ENCODE data around the gene ARL5A.

ARL5A gene

GRCh38 chr2:151815821-151816489 is 12.3 kb downstream of the ARL5A start:
- H3K36me3 ChIP-seq: peaks cover 19 to 20% (median 19%) of the 10 kb centered on the region in 3 donors
- no peaks in the 10 kb centered on the region for H3K9me3 ChIP-seq
- intact Hi-C loops (cut with DNase I; ENCODE audit: low total_unique reads): no loop called here
- DNase-seq: no peak
- TF ChIP-seq, protein P1, sequence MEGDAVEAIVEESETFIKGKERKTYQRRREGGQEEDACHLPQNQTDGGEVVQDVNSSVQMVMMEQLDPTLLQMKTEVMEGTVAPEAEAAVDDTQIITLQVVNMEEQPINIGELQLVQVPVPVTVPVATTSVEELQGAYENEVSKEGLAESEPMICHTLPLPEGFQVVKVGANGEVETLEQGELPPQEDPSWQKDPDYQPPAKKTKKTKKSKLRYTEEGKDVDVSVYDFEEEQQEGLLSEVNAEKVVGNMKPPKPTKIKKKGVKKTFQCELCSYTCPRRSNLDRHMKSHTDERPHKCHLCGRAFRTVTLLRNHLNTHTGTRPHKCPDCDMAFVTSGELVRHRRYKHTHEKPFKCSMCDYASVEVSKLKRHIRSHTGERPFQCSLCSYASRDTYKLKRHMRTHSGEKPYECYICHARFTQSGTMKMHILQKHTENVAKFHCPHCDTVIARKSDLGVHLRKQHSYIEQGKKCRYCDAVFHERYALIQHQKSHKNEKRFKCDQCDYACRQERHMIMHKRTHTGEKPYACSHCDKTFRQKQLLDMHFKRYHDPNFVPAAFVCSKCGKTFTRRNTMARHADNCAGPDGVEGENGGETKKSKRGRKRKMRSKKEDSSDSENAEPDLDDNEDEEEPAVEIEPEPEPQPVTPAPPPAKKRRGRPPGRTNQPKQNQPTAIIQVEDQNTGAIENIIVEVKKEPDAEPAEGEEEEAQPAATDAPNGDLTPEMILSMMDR (IDR thresholded peaks at IDR 0.05): no peak
- H3K27me3 ChIP-seq: no peaks in the 10 kb centered on the region
- H3K27ac ChIP-seq: no peak overlapping the region
- no peak overlapping the region for H3K4me3 ChIP-seq
- peaks cover 0 to 9% (median 0%) of the 10 kb centered on the region in 4 donors for H3K4me1 ChIP-seq

- Histone ChIP-seq H3K9me3 (no peaks in the 10 kb centered on the region), H3K27ac (no peak overlapping the region), H3K36me3 (peaks cover 24 to 46% (median 39%) of the 10 kb centered on the region in 3 donors), H3K4me1 (no peaks in the 10 kb centered on the region), H3K4me3 (no peak overlapping the region), H3K27me3 (no peaks in the 10 kb centered on the region)
- DNase-seq: no peak
- intact Hi-C loops (cut with DNase I; ENCODE audit: low total_unique reads): no loop called here
- TF ChIP-seq, protein P1 (IDR thresholded peaks at IDR 0.05): no peak
Observed at GRCh38 chr2:151810489-151810888, 17.7 kb downstream of the ARL5A start.

- Histone ChIP-seq H3K36me3 (peaks cover 24 to 50% (median 41%) of the 10 kb centered on the region in 3 donors), H3K4me3 (no peak overlapping the region), H3K4me1 (no peaks in the 10 kb centered on the region), H3K9me3 (no peaks in the 10 kb centered on the region), H3K27me3 (no peaks in the 10 kb centered on the region), H3K27ac (no peak overlapping the region)
- intact Hi-C loops (cut with DNase I; ENCODE audit: low total_unique reads): no loop called here
- no peak for DNase-seq
- TF ChIP-seq, protein P1 (IDR thresholded peaks at IDR 0.05): no peak
Observed at GRCh38 chr2:151809073-151809383, 19.2 kb downstream of the ARL5A start.

DNA sequence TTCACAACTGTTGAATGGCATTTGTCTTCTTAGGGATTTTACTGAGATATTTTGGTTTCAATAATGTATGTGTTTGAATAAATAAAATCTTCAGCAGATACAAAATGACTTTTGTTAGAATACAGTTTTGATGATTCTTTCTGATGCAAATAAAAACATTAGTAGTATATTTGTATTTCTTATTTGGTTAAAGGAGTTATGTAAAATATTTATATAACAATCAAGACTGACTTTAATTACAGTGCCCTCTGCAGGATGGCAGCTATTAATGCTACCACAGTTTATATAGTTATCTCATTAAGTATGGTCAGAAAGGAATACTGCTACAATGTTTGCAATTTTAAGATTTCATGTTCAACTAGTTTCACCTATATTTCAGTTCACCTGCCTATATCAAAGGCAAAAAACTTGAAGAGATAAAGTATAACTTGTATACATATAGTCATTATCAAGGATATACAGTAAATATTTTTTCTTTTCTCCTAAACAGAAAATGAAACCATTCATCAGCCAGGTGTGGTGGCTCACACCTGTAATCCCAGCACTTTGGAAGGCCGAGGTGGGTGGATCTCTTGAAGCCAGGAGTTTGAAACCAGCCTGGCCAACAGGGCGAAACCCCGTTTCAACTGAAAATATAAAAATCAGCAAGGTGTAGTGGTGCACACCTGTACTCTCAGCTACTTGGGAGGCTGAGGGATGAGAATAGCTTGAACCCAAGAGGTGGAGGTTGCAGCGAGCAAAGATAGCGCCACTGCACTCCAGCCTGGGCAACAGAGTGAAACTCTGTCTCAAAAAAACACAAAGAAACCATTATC is 19.8 kb downstream of the ARL5A start:
- no peak for DNase-seq
- H3K36me3 ChIP-seq: peaks cover 27 to 50% (median 43%) of the 10 kb centered on the region in 3 donors
- TF ChIP-seq, protein P1 (IDR thresholded peaks at IDR 0.05): peak; percentile 27 to 36
- no peaks in the 10 kb centered on the region for H3K27me3 ChIP-seq
- no peak overlapping the region for H3K27ac ChIP-seq
- no peaks in the 10 kb centered on the region for H3K4me1 ChIP-seq
- H3K9me3 ChIP-seq: no peaks in the 10 kb centered on the region
- no peak overlapping the region for H3K4me3 ChIP-seq
- intact Hi-C loops (cut with DNase I; ENCODE audit: low total_unique reads): no loop called here

DNA sequence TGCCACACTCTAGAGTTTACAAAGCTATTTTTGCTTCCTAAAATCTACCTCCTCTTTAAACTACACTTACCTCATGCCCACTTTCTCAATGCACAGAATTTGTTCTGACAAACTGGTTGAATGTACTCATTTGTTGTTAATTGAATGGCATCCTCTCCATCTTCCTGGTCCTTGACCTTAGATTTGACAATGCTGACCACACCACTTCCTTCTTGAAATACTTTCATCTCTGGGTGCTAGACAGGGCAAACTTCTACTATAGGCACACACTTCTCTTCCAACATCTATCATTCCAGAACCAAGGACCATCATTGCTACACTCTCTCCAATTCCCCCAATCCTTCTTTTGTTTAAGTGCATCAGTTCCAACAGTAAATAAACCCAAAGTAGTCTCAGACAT is 22.3 kb downstream of the ARL5A start:
- Histone ChIP-seq H3K27ac (no peak overlapping the region), H3K4me3 (no peak overlapping the region), H3K27me3 (no peaks in the 10 kb centered on the region), H3K9me3 (no peaks in the 10 kb centered on the region), H3K36me3 (peaks cover 27 to 45% (median 30%) of the 10 kb centered on the region in 3 donors), H3K4me1 (no peaks in the 10 kb centered on the region)
- intact Hi-C loops (cut with DNase I; ENCODE audit: low total_unique reads): no loop called here
- DNase-seq: no peak
- TF ChIP-seq, protein P1 (IDR thresholded peaks at IDR 0.05): no peak
